Kidney capillary endothelial cell (primary cell): ENCODE data around the gene SLC28A1.

ENCODE experiments used
- DNase-seq: peaks from one replicate; pipeline ENCODE4 v3.0.0-alpha.2; 2018; ENCODE audit warnings: low spot score

SLC28A1 gene

GRCh38 chr15:84886211-84886983 lies 1.9 kb downstream of the SLC28A1 start:
- DNase-seq: no peak

- no peak for DNase-seq
Observed at GRCh38 chr15:84886984-84887299, 2.5 kb downstream of the SLC28A1 start.

- DNase-seq: no peak
Observed at GRCh38 chr15:84887938-84888337, 3.5 kb downstream of the SLC28A1 start.

- DNase-seq: no peak
Observed at GRCh38 chr15:84888639-84889038, 4.2 kb downstream of the SLC28A1 start.

GRCh38 chr15:84889313-84889990 lies 5.0 kb downstream of the SLC28A1 start:
- DNase-seq: no peak

GRCh38 chr15:84889991-84890669 lies 5.7 kb downstream of the SLC28A1 start:
- no peak for DNase-seq

- DNase-seq: no peak
Observed at GRCh38 chr15:84890670-84891162, 6.3 kb downstream of the SLC28A1 start.

- DNase-seq: no peak
Observed at GRCh38 chr15:84891339-84891738, 6.9 kb downstream of the SLC28A1 start.

GRCh38 chr15:84892786-84893307 lies 8.4 kb downstream of the SLC28A1 start:
- no peak for DNase-seq

GRCh38 chr15:84893607-84894006 lies 9.1 kb downstream of the SLC28A1 start:
- DNase-seq: no peak

- DNase-seq: no peak
Observed at GRCh38 chr15:84894736-84895425, 10.4 kb downstream of the SLC28A1 start.

- no peak for DNase-seq
Observed at GRCh38 chr15:84898761-84899160, 14.3 kb downstream of the SLC28A1 start.

- DNase-seq: no peak
Observed at GRCh38 chr15:84899750-84900149, 15.3 kb downstream of the SLC28A1 start.

GRCh38 chr15:84901540-84901939 lies 17.1 kb downstream of the SLC28A1 start:
- no peak for DNase-seq

- DNase-seq: no peak
Observed at GRCh38 chr15:84903751-84904150, 19.3 kb downstream of the SLC28A1 start.

- no peak for DNase-seq
Observed at GRCh38 chr15:84904419-84904818, 20.0 kb downstream of the SLC28A1 start.

GRCh38 chr15:84905016-84905916 lies 20.8 kb downstream of the SLC28A1 start:
- DNase-seq: no peak

GRCh38 chr15:84907731-84908130 lies 23.3 kb downstream of the SLC28A1 start:
- no peak for DNase-seq

GRCh38 chr15:84908564-84908963 lies 24.1 kb downstream of the SLC28A1 start:
- no peak for DNase-seq

GRCh38 chr15:84909029-84909428 lies 24.6 kb downstream of the SLC28A1 start:
- DNase-seq: no peak

- DNase-seq: no peak
Observed at GRCh38 chr15:84909782-84910181, 25.3 kb downstream of the SLC28A1 start.
